Measurements from ENCODE around the gene PARD3. TPM values are rescaled to one million over a fixed set of nuclear protein-coding genes. Genes with fewer than 3 reads are reported as not detected.

PARD3 gene
- total and polyA plus RNA-seq, 4 experiments from 2014 or later, result 0.13 to 0.25 TPM; not detected in 2

- Histone ChIP-seq H3K4me3 (ENCODE audit: low read length in 2 of 2) (no peak overlapping the region), H3K27ac (ENCODE audit: low read depth, low read length) (no peak overlapping the region), H3K27me3 (ENCODE audit: insufficient read depth, low read length) (no peaks in the 10 kb centered on the region), H3K9me3 (ENCODE audit: control insufficient read depth in 1 of 2, low read length in 2 of 2) (no peaks in the 10 kb centered on the region), H3K4me1 (ENCODE audit: insufficient read depth, low read length) (no peaks in the 10 kb centered on the region), H3K36me3 (ENCODE audit: insufficient read depth, low read length) (no peaks in the 10 kb centered on the region)
- intact Hi-C loops (cut with micrococcal nuclease), result no loop called here
- H3K4me1 Mint-ChIP-seq, result no peaks in the 10 kb centered on the region
- ChIA-PET CTCF (ENCODE audit: partially characterized antibody) (no interaction called here), POLR2A (ENCODE audit: partially characterized antibody) (no interaction called here)
- peaks cover 6 to 7% of the 10 kb centered on the region in 2 donors for H3K27me3 Mint-ChIP-seq
- peaks cover 0 to 2% (median 0%) of the 10 kb centered on the region in 8 donors for H3K9me3 Mint-ChIP-seq
- no peak overlapping the region for H3K4me3 Mint-ChIP-seq
- no peak overlapping the region for H3K27ac Mint-ChIP-seq
- no peaks in the 10 kb centered on the region for H3K36me3 Mint-ChIP-seq
- DNase-seq, result no peak
Observed at GRCh38 chr10:34773636-34774630, 41.2 kb downstream of the PARD3 start.

DNA sequence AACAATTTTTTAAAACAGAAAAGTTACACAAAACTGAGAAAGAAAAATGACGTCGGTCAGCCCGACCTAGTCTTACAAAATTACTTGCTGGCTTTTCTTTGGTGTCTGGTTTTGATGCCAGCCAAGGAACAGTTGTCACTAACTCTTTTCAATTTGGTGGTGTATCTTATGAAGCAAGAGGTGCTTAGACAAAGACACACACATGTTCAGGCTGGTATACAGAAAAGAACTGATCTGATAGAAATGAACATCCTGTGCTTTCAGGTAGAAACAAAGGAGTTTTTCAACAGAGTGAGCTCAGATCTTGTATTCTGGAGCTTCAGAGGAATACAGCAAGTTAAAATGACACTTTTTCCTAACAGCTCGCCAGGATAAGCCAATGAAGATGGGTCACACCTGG, 43.6 kb downstream of the PARD3 start:
- Histone ChIP-seq H3K4me3 (ENCODE audit: low read length in 2 of 2) (no peak overlapping the region), H3K4me1 (ENCODE audit: insufficient read depth, low read length) (no peaks in the 10 kb centered on the region), H3K9me3 (ENCODE audit: control insufficient read depth in 1 of 2, low read length in 2 of 2) (no peaks in the 10 kb centered on the region), H3K27me3 (ENCODE audit: insufficient read depth, low read length) (no peaks in the 10 kb centered on the region), H3K27ac (ENCODE audit: low read depth, low read length) (no peak overlapping the region), H3K36me3 (ENCODE audit: insufficient read depth, low read length) (no peaks in the 10 kb centered on the region)
- Mint-ChIP-seq H3K36me3 (no peaks in the 10 kb centered on the region), H3K27ac (no peak overlapping the region), H3K4me1 (no peaks in the 10 kb centered on the region), H3K4me3 (no peak overlapping the region), H3K27me3 (peaks cover 6 to 7% of the 10 kb centered on the region in 2 donors), H3K9me3 (peaks cover 0 to 2% (median 0%) of the 10 kb centered on the region in 8 donors)
- no peak for DNase-seq
- intact Hi-C loops (cut with micrococcal nuclease), result no loop called here
- ChIA-PET POLR2A (ENCODE audit: partially characterized antibody) (no interaction called here), CTCF (ENCODE audit: partially characterized antibody) (no interaction called here)

GRCh38 chr10:34771106-34771505, 44.0 kb downstream of the PARD3 start:
- Histone ChIP-seq H3K27me3 (ENCODE audit: insufficient read depth, low read length) (no peaks in the 10 kb centered on the region), H3K9me3 (ENCODE audit: control insufficient read depth in 1 of 2, low read length in 2 of 2) (no peaks in the 10 kb centered on the region), H3K36me3 (ENCODE audit: insufficient read depth, low read length) (no peaks in the 10 kb centered on the region), H3K27ac (ENCODE audit: low read depth, low read length) (no peak overlapping the region), H3K4me3 (ENCODE audit: low read length in 2 of 2) (no peak overlapping the region), H3K4me1 (ENCODE audit: insufficient read depth, low read length) (no peaks in the 10 kb centered on the region)
- ChIA-PET POLR2A (ENCODE audit: partially characterized antibody) (no interaction called here), CTCF (ENCODE audit: partially characterized antibody) (no interaction called here)
- intact Hi-C loops (cut with micrococcal nuclease), result no loop called here
- Mint-ChIP-seq H3K4me1 (no peaks in the 10 kb centered on the region), H3K36me3 (no peaks in the 10 kb centered on the region), H3K4me3 (no peak overlapping the region), H3K27me3 (peaks cover 5 to 6% of the 10 kb centered on the region in 2 donors), H3K27ac (no peak overlapping the region), H3K9me3 (peaks cover 0 to 2% (median 0%) of the 10 kb centered on the region in 8 donors)
- no peak for DNase-seq

DNA sequence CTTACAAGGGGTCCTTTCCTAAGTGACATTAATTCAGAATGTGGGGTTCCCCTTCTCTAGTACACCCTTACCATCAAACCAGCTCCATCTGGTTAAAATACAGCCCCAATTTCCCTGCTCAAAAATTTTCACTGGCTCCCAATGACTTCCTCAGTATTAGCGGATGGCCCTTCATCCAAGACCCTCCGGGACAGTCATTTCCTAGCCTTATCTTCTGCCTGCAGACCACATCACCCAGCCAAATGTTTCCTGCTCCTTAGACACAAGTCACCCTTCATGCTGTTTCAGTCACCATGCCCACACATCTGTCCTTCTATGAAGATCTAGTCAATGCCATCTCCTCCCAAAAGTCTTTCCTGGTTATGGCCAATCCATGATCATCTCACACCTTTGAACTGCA, 45.2 kb downstream of the PARD3 start:
- H3K36me3 Mint-ChIP-seq, result no peaks in the 10 kb centered on the region

GRCh38 chr10:34768972-34769330, 46.1 kb downstream of the PARD3 start:
- ChIA-PET POLR2A (ENCODE audit: partially characterized antibody) (no interaction called here), CTCF (ENCODE audit: partially characterized antibody) (no interaction called here)
- Histone ChIP-seq H3K27ac (ENCODE audit: low read depth, low read length) (no peak overlapping the region), H3K9me3 (ENCODE audit: control insufficient read depth in 1 of 2, low read length in 2 of 2) (no peaks in the 10 kb centered on the region), H3K27me3 (ENCODE audit: insufficient read depth, low read length) (no peaks in the 10 kb centered on the region), H3K36me3 (ENCODE audit: insufficient read depth, low read length) (no peaks in the 10 kb centered on the region), H3K4me1 (ENCODE audit: insufficient read depth, low read length) (no peaks in the 10 kb centered on the region), H3K4me3 (ENCODE audit: low read length in 2 of 2) (no peak overlapping the region)
- DNase-seq, result no peak
- Mint-ChIP-seq H3K9me3 (peaks cover 0 to 4% (median 0%) of the 10 kb centered on the region in 8 donors), H3K27me3 (peaks cover 6 to 7% of the 10 kb centered on the region in 2 donors), H3K27ac (no peak overlapping the region), H3K4me3 (no peak overlapping the region), H3K4me1 (no peaks in the 10 kb centered on the region), H3K36me3 (no peaks in the 10 kb centered on the region)
- intact Hi-C loops (cut with micrococcal nuclease), result no loop called here

More for the DNA sequence above, 45.2 kb downstream of the PARD3 start:
- Histone ChIP-seq H3K36me3 (ENCODE audit: insufficient read depth, low read length) (no peaks in the 10 kb centered on the region), H3K4me1 (ENCODE audit: insufficient read depth, low read length) (no peaks in the 10 kb centered on the region), H3K27me3 (ENCODE audit: insufficient read depth, low read length) (no peaks in the 10 kb centered on the region), H3K9me3 (ENCODE audit: control insufficient read depth in 1 of 2, low read length in 2 of 2) (no peaks in the 10 kb centered on the region), H3K4me3 (ENCODE audit: low read length in 2 of 2) (no peak overlapping the region), H3K27ac (ENCODE audit: low read depth, low read length) (no peak overlapping the region)
- intact Hi-C loops (cut with micrococcal nuclease), result no loop called here
- CTCF ChIA-PET (ENCODE audit: partially characterized antibody), result no interaction called here
- no peak overlapping the region for H3K27ac Mint-ChIP-seq
- POLR2A ChIA-PET (ENCODE audit: partially characterized antibody), result no interaction called here
- no peak for DNase-seq
- H3K9me3 Mint-ChIP-seq, result peaks cover 0 to 4% (median 0%) of the 10 kb centered on the region in 8 donors
- H3K27me3 Mint-ChIP-seq, result peaks cover 6 to 7% of the 10 kb centered on the region in 2 donors
- no peak overlapping the region for H3K4me3 Mint-ChIP-seq
- H3K4me1 Mint-ChIP-seq, result no peaks in the 10 kb centered on the region

- ChIA-PET CTCF (ENCODE audit: partially characterized antibody) (no interaction called here), POLR2A (ENCODE audit: partially characterized antibody) (no interaction called here)
- intact Hi-C loops (cut with micrococcal nuclease), result no loop called here
- no peaks in the 10 kb centered on the region for H3K9me3 ChIP-seq (ENCODE audit: control insufficient read depth in 1 of 2, low read length in 2 of 2)
- H3K27ac ChIP-seq (ENCODE audit: low read depth, low read length), result no peak overlapping the region
- H3K4me1 ChIP-seq (ENCODE audit: insufficient read depth, low read length), result no peaks in the 10 kb centered on the region
- no peak overlapping the region for H3K27ac Mint-ChIP-seq
- H3K4me3 Mint-ChIP-seq, result no peak overlapping the region
- no peaks in the 10 kb centered on the region for H3K27me3 ChIP-seq (ENCODE audit: insufficient read depth, low read length)
- H3K36me3 ChIP-seq (ENCODE audit: insufficient read depth, low read length), result no peaks in the 10 kb centered on the region
- H3K9me3 Mint-ChIP-seq, result peaks cover 0 to 4% (median 0%) of the 10 kb centered on the region in 8 donors
- H3K36me3 Mint-ChIP-seq, result no peaks in the 10 kb centered on the region
- H3K4me1 Mint-ChIP-seq, result no peaks in the 10 kb centered on the region
- peaks cover 6 to 7% of the 10 kb centered on the region in 2 donors for H3K27me3 Mint-ChIP-seq
- DNase-seq, result no peak
- no peak overlapping the region for H3K4me3 ChIP-seq (ENCODE audit: low read length in 2 of 2)
Observed at GRCh38 chr10:34768261-34768971, 46.7 kb downstream of the PARD3 start.

DNA sequence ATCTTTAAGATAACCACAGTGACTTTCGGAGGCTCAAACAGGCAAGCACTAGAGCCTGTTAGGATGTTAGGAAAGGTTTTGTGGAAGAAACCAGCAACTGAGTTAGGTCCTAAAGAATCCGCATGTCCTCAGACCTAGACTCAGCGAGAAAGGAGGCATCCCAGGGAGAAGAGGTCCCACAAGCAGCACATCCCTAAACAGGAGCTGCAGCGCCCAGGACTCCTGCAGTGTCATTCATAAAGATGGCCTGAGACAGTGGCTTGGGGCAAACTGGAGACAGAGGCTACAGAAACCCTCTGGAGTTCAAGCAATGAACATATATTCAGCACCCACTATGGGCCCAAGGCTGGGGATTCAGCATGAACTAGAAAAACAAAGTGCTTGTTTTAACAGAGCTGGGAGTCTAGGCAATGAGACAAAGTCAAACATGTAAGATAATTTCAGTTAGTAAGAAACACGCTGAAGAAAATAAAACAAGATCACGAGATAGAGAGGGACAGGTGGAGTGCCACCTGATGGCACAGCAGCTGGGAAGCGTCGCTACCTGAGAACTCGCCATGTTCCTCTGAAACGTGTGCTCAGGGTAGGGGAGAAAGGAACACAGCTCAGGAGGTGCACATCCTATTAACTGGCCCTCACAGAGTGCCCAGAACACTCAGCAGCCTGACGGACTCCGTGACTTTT, 48.1 kb downstream of the PARD3 start:
- CTCF ChIA-PET (ENCODE audit: partially characterized antibody), result no interaction called here
- intact Hi-C loops (cut with micrococcal nuclease), result no loop called here
- Mint-ChIP-seq H3K4me3 (no peak overlapping the region), H3K9me3 (peaks cover 0 to 4% (median 0%) of the 10 kb centered on the region in 8 donors), H3K4me1 (no peaks in the 10 kb centered on the region), H3K27me3 (peaks cover 6 to 7% of the 10 kb centered on the region in 2 donors), H3K27ac (no peak overlapping the region), H3K36me3 (no peaks in the 10 kb centered on the region)
- no peak overlapping the region for H3K27ac ChIP-seq (ENCODE audit: low read depth, low read length)
- no peaks in the 10 kb centered on the region for H3K9me3 ChIP-seq (ENCODE audit: control insufficient read depth in 1 of 2, low read length in 2 of 2)
- POLR2A ChIA-PET (ENCODE audit: partially characterized antibody), result no interaction called here
- no peak for DNase-seq
- no peaks in the 10 kb centered on the region for H3K36me3 ChIP-seq (ENCODE audit: insufficient read depth, low read length)
- no peaks in the 10 kb centered on the region for H3K27me3 ChIP-seq (ENCODE audit: insufficient read depth, low read length)
- H3K4me3 ChIP-seq (ENCODE audit: low read length in 2 of 2), result no peak overlapping the region
- no peaks in the 10 kb centered on the region for H3K4me1 ChIP-seq (ENCODE audit: insufficient read depth, low read length)

Measured in CD4-positive, alpha-beta memory T cell (primary cell).